Common myeloid progenitor, CD34-positive (primary cell): ENCODE results near the gene C2orf66. TPM values are rescaled to one million over a fixed set of nuclear protein-coding genes. Genes with fewer than 3 reads are reported as not detected.
A peak's percentile ranks its signal among the peaks of the same experiment; 100 is the strongest.

ENCODE experiments used
- CTCF ChIA-PET: fragments of 350-600 bp; sonication (Branson Sonifier 250); formaldehyde crosslinking; loops from one replicate; lab custom pipeline; 2021; ENCODE audit warnings: antibody characterized with exemption; lab: Charles Lee
- POLR2A ChIA-PET: fragments of 350-600 bp; sonication (Branson Sonifier 250); formaldehyde crosslinking; loops from one replicate; lab custom pipeline; 2021; ENCODE audit warnings: antibody characterized with exemption; lab: Charles Lee
- DNase-seq, 3 donors: peaks; one replicate each; pipeline versions ENCODE4 v3.0.0 to v3.0.0-alpha.2; 2013
- H3K27ac ChIP-seq, 2 experiments: 1 replicate in 1 of 2; 2 replicates in 1 of 2; pipeline ENCODE4 v1.7.0; 2013; ENCODE audit warnings: inconsistent platforms in 2 of 2, low read length in 2 of 2, mild to moderate bottlenecking in 2 of 2, low read depth in 1 of 2, moderate library complexity in 1 of 2; ENCODE audit not compliant: severe bottlenecking in 2 of 2, insufficient read depth in 1 of 2, poor library complexity in 1 of 2
- H3K27me3 ChIP-seq, 5 experiments: replicated peaks in 2 of 5; 1 replicate in 3 of 5; 2 replicates in 2 of 5; pipeline versions ENCODE4 v1.6.1 to v1.7.0; 2013; ENCODE audit warnings: low read length in 4 of 5, mild to moderate bottlenecking in 2 of 5, moderate library complexity in 2 of 5, inconsistent platforms in 1 of 5; ENCODE audit not compliant: insufficient read depth in 5 of 5, control insufficient read depth in 4 of 5
- H3K36me3 ChIP-seq, 4 experiments: 1 replicate in 2 of 4; 2 replicates in 2 of 4; pipeline versions ENCODE4 v1.6.1 to v1.7.0; 2013; ENCODE audit warnings: low read length in 3 of 4, control low read depth in 1 of 4, mild to moderate bottlenecking in 1 of 4; ENCODE audit not compliant: control insufficient read depth in 4 of 4, insufficient read depth in 4 of 4
- H3K4me1 ChIP-seq, 4 experiments: 1 replicate in 3 of 4; 2 replicates in 1 of 4; pipeline versions ENCODE4 v1.6.1 to v1.7.1; 2013; ENCODE audit warnings: low read length in 3 of 4, mild to moderate bottlenecking in 3 of 4, control low read depth in 1 of 4, inconsistent platforms in 1 of 4, moderate library complexity in 1 of 4; ENCODE audit not compliant: control insufficient read depth in 4 of 4, insufficient read depth in 4 of 4; ENCODE audit errors: control extremely low read depth in 1 of 4
- H3K4me3 ChIP-seq, 7 experiments: 1 replicate in 4 of 7; 2 replicates in 3 of 7; pipeline versions ENCODE4 v1.5.1 to v1.7.0; 2013; ENCODE audit warnings: mild to moderate bottlenecking in 7 of 7, low read length in 6 of 7, moderate library complexity in 6 of 7, inconsistent platforms in 2 of 7, low read depth in 2 of 7, control low read depth in 1 of 7; ENCODE audit not compliant: insufficient read depth in 4 of 7, control insufficient read depth in 1 of 7; ENCODE audit errors: extremely low read depth in 1 of 7
- H3K9me3 ChIP-seq, 5 experiments: 1 replicate in 4 of 5; 2 replicates in 1 of 5; pipeline versions ENCODE4 v1.6.1 to v1.7.1; 2013; ENCODE audit warnings: low read length in 4 of 5, mild to moderate bottlenecking in 2 of 5, inconsistent platforms in 1 of 5, low read depth in 1 of 5, moderate library complexity in 1 of 5; ENCODE audit not compliant: control insufficient read depth in 4 of 5, insufficient read depth in 2 of 5; ENCODE audit errors: control extremely low read depth in 1 of 5
- WGBS: methylation state at CpG from one replicate; pipeline ENCODE4 v1.1.5; 2013; ENCODE audit not compliant: insufficient coverage; 5-methylcytosine and 5-hydroxymethylcytosine counted together
- polyA plus RNA-seq: library from polyadenylated mRNA; unstranded; fragments of 120-200 nt; gene quantifications from one replicate; pipeline ENCODE4 v1.2.1, GENCODE V29; 2013

Gene C2orf66
- 14.8 TPM for polyA plus RNA-seq

DNA sequence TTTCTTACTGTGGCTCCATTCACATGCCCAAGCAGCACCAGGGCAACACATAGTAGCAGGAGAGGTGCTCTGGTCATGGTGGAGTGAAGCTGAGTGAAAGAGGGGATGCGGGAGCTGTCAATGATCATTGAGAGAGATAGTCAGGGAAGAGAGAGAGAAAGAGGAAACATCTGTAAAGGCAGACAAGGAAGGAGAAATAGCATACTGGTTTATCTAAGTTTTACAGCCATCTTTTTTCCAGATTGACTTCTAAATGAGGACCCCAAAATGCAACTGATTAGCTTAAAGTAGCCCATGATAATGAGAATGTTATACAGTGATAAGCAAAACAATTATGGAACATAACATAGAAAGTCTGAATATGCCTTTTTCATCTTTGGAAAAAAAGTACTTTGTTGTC lies at the start of gene C2orf66:
Gene C2orf66, minus strand, starts transcription at position 96 of the 400 bp plus-strand sequence. Its CDS starts 19 bp downstream, at position 77.
- no peaks in the 10 kb centered on the region for H3K27me3 ChIP-seq
- H3K4me3 ChIP-seq: no peak within 1 kb of the TSS
- peak within 1 kb of the TSS; percentile 47 to 66 for H3K27ac ChIP-seq
- ChIA-PET POLR2A (no interaction called here), CTCF (interaction anchor here (1.2 to 1.3 kb wide), 2 partner anchors 13 to 14 kb away, joined by 3 read pairs; no protein-coding TSS in a partner anchor)
- WGBS: no CpG with 5 or more reads among the region's 1 CpG
- H3K4me1 ChIP-seq: peaks cover 4 to 12% (median 10%) of the 10 kb centered on the region in 4 experiments
- DNase-seq: peak; percentile 60 to 93 (median 75)
- no peaks in the 10 kb centered on the region for H3K9me3 ChIP-seq
- no peaks in the 10 kb centered on the region for H3K36me3 ChIP-seq

DNA sequence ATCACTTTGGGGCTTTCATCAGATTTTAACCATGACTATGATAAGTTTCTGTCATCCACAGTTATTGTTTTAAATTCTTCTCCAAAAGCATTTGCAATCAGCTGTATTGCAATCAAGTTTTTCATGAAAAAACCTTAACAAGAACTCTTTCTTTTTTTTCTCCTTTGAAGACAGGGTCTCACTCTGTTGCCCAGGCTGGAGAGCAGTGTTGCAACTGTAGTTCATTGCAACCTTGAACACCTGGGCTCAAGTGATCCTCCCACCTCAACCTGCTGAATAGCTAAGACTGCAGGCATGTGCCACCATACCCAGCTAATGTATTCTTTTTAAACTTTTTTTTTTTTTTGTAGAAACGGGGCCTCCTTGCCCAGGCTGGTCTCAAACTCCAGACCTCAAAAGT lies 45.5 kb upstream of the C2orf66 start:
- peaks cover 0 to 5% (median 3%) of the 10 kb centered on the region in 5 experiments for H3K9me3 ChIP-seq
- no peak overlapping the region for H3K4me3 ChIP-seq
- CTCF ChIA-PET: no interaction called here
- H3K36me3 ChIP-seq: no peaks in the 10 kb centered on the region
- no peak for DNase-seq
- H3K27me3 ChIP-seq: no peaks in the 10 kb centered on the region
- 100% methylated on average over 1 of the region's 1 CpG for WGBS
- POLR2A ChIA-PET: no interaction called here
- H3K27ac ChIP-seq: no peak overlapping the region
- peaks cover 0 to 2% (median 0%) of the 10 kb centered on the region in 4 experiments for H3K4me1 ChIP-seq

GRCh38 chr2:196853301-196854087 lies 44.3 kb upstream of the C2orf66 start:
- Histone ChIP-seq H3K9me3 (no peaks in the 10 kb centered on the region), H3K4me1 (peaks cover 0 to 2% (median 0%) of the 10 kb centered on the region in 4 experiments), H3K27ac (no peak overlapping the region), H3K4me3 (no peak overlapping the region), H3K27me3 (no peaks in the 10 kb centered on the region), H3K36me3 (no peaks in the 10 kb centered on the region)
- ChIA-PET POLR2A (no interaction called here), CTCF (no interaction called here)
- no CpG with 5 or more reads among the region's 4 CpGs for WGBS
- DNase-seq: no peak

GRCh38 chr2:196851088-196851487 lies 41.9 kb upstream of the C2orf66 start:
- CTCF ChIA-PET: no interaction called here
- peak in 1 of 3 donors; percentile 5 for DNase-seq

GRCh38 chr2:196849895-196850294 lies 40.7 kb upstream of the C2orf66 start:
- ChIA-PET POLR2A (interaction anchor here (0.6 kb wide), 1 partner anchor 162 kb away, joined by 3 read pairs; no protein-coding TSS in a partner anchor), CTCF (interaction anchor here (1.1 kb wide), 1 partner anchor 19 kb away, joined by 3 read pairs; no protein-coding TSS in a partner anchor)
- Histone ChIP-seq H3K9me3 (no peaks in the 10 kb centered on the region), H3K27ac (no peak overlapping the region), H3K4me1 (peaks cover 0 to 7% (median 0%) of the 10 kb centered on the region in 4 experiments), H3K27me3 (no peaks in the 10 kb centered on the region), H3K4me3 (no peak overlapping the region), H3K36me3 (no peaks in the 10 kb centered on the region)
- peak in 1 of 3 donors; percentile 12 for DNase-seq

More at GRCh38 chr2:196851088-196851487, 41.9 kb upstream of the C2orf66 start:
- H3K4me1 ChIP-seq: peaks cover 0 to 7% (median 0%) of the 10 kb centered on the region in 4 experiments
- no peak overlapping the region for H3K27ac ChIP-seq
- no peak overlapping the region for H3K4me3 ChIP-seq
- WGBS: no CpG with 5 or more reads among the region's 1 CpG
- POLR2A ChIA-PET: no interaction called here
- H3K9me3 ChIP-seq: no peaks in the 10 kb centered on the region
- H3K36me3 ChIP-seq: no peaks in the 10 kb centered on the region
- H3K27me3 ChIP-seq: no peaks in the 10 kb centered on the region

DNA sequence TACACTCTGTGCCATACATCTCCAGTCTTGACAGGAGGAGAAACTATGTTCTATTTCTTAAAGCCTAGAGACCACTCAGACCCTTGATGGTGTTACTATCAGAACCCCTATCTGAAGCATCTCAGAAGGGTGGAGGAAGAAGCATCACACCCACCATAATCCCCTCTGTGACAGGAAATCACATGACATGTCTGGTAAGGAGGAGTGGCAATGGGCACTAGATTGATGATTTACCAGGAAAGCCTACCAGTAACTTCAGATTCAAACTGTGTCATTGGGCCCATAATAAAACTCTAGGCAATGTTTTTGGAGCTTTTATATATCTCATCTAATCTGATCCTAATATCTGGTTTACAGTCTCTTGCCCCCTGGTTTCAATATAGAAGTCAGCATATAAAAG lies 37.1 kb upstream of the C2orf66 start:
- H3K36me3 ChIP-seq: peaks cover 0 to 2% (median under 1%) of the 10 kb centered on the region in 4 experiments
- CTCF ChIA-PET: interaction anchor here (0.6 kb wide), 1 partner anchor 57 kb away, joined by 3 read pairs; no protein-coding TSS in a partner anchor
- POLR2A ChIA-PET: no interaction called here
- no peak for DNase-seq
- H3K27me3 ChIP-seq: no peaks in the 10 kb centered on the region
- H3K9me3 ChIP-seq: no peaks in the 10 kb centered on the region
- no peak overlapping the region for H3K27ac ChIP-seq
- H3K4me3 ChIP-seq: no peak overlapping the region
- peaks cover 0 to 4% (median 0%) of the 10 kb centered on the region in 4 experiments for H3K4me1 ChIP-seq

- WGBS: no CpG with 5 or more reads among the region's 3 CpGs
- DNase-seq: no peak
- Histone ChIP-seq H3K4me1 (peaks cover 0 to 4% (median 0%) of the 10 kb centered on the region in 4 experiments), H3K27ac (no peak overlapping the region), H3K4me3 (no peak overlapping the region), H3K36me3 (peaks cover 0 to 4% (median 1%) of the 10 kb centered on the region in 4 experiments), H3K27me3 (no peaks in the 10 kb centered on the region), H3K9me3 (no peaks in the 10 kb centered on the region)
- ChIA-PET POLR2A (no interaction called here), CTCF (interaction anchor here (0.6 kb wide), 1 partner anchor 58 kb away, joined by 3 read pairs; no protein-coding TSS in a partner anchor)
Measured at GRCh38 chr2:196845371-196845770, 36.2 kb upstream of the C2orf66 start.
